Measurements from ENCODE around the gene IFNA1.
"Not testable (repeated sequence)": the region's sequence is repeated elsewhere in the genome, so short reads cannot be mapped to it uniquely, and the experiment has no call there.

Gene IFNA1

GRCh38 chr9:21415493-21416267 is 24.6 kb upstream of the IFNA1 start:
- POLR2A ChIA-PET (ENCODE audit: low non-redundant PET), result no interaction called here
- no peak overlapping the region for H3K27ac ChIP-seq

DNA sequence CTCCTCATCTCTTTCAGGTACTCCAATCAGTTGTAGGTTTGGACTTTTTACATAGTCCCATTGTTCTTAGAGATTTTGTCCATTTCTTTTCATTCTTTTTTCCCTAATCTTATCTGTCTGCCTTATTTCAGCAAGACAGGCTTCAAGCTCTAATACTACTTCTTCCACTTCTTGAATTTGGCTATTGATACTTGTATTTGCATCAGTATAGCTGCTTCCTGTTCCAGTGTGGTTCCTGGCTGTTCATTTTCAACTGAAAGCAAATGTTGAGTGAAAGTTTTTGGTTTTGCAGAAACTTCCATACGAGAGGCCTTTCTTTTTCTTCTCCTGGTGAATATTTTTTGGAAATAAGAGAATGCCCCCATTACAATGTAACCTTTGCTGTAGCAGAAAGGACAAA is 12.0 kb upstream of the IFNA1 start:
- POLR2A ChIA-PET (ENCODE audit: low non-redundant PET), result no interaction called here
- no peak overlapping the region for H3K27ac ChIP-seq
- DNase-seq (ENCODE audit: low spot score), result no peak
- CTCF ChIA-PET, result no interaction called here
- TF ChIP-seq CTCF (conservative IDR thresholded peaks at IDR 0.05; ENCODE audit: low read depth), result no peak

More at GRCh38 chr9:21415493-21416267, 24.6 kb upstream of the IFNA1 start:
- CTCF ChIA-PET, result interaction anchor here (1.1 kb wide), 1 partner anchor 20 kb away, joined by 3 read pairs; no protein-coding TSS in a partner anchor
- no peak for DNase-seq (ENCODE audit: low spot score)
- TF ChIP-seq CTCF (conservative IDR thresholded peaks at IDR 0.05; ENCODE audit: low read depth), result no peak

GRCh38 chr9:21429191-21429590 is 11.0 kb upstream of the IFNA1 start:
- H3K27ac ChIP-seq, result no peak overlapping the region
- POLR2A ChIA-PET (ENCODE audit: low non-redundant PET), result no interaction called here
- DNase-seq (ENCODE audit: low spot score), result no peak
- CTCF ChIA-PET, result no interaction called here
- TF ChIP-seq CTCF (conservative IDR thresholded peaks at IDR 0.05; ENCODE audit: low read depth), result no peak

GRCh38 chr9:21432672-21433425 is 7.4 kb upstream of the IFNA1 start:
- DNase-seq (ENCODE audit: low spot score), result no peak
- no peak overlapping the region for H3K27ac ChIP-seq
- POLR2A ChIA-PET (ENCODE audit: low non-redundant PET), result no interaction called here
- CTCF ChIA-PET, result no interaction called here
- TF ChIP-seq CTCF (conservative IDR thresholded peaks at IDR 0.05; ENCODE audit: low read depth), result no peak

- TF ChIP-seq CTCF (conservative IDR thresholded peaks at IDR 0.05; ENCODE audit: low read depth), result peak; percentile 83
- DNase-seq (ENCODE audit: low spot score), result peak; percentile 38
- CTCF ChIA-PET, result interaction anchor here (0.6 to 1.7 kb wide), 11 partner anchors 8 to 558 kb away, joined by 3 to 11 read pairs (median 5); no protein-coding TSS in a partner anchor
- POLR2A ChIA-PET (ENCODE audit: low non-redundant PET), result no interaction called here
- H3K27ac ChIP-seq, result no peak overlapping the region
Observed at GRCh38 chr9:21434202-21435014, 5.8 kb upstream of the IFNA1 start.

GRCh38 chr9:21435015-21435383 is 5.2 kb upstream of the IFNA1 start:
- POLR2A ChIA-PET (ENCODE audit: low non-redundant PET); DNase-seq (ENCODE audit: low spot score); H3K27ac ChIP-seq: not testable (repeated sequence)
- CTCF ChIA-PET, result interaction anchor here (1.0 to 1.7 kb wide), 6 partner anchors 13 to 367 kb away, joined by 4 to 11 read pairs (median 5); no protein-coding TSS in a partner anchor

Data from RWPE1 (cell line).